C4-2B (cell line): Measurements from ENCODE around the gene HSPB6.
"Not testable (repeated sequence)": the region's sequence is repeated elsewhere in the genome, so short reads cannot be mapped to it uniquely, and the experiment has no call there.

Source experiments
- H3K27ac ChIP-seq: fragments of 450-650 bp; 2 replicates; pipeline ENCODE4 v1.5.1; 2017
- CTCF ChIP-seq: fragments of 450-650 bp; conservative IDR thresholded peaks from 2 replicates; pipeline ENCODE4 v1.5.1; 2017; ENCODE audit warnings: mild to moderate bottlenecking
- ZFX ChIP-seq: fragments of 450-650 bp; IDR thresholded peaks from 2 replicates; pipeline ENCODE4 v1.6.1; 2017

HSPB6 gene

GRCh38 chr19:35727956-35728706, 28.7 kb downstream of the HSPB6 start:
- H3K27ac ChIP-seq: no peak overlapping the region
- TF ChIP-seq CTCF (no peak), ZFX (no peak)

DNA sequence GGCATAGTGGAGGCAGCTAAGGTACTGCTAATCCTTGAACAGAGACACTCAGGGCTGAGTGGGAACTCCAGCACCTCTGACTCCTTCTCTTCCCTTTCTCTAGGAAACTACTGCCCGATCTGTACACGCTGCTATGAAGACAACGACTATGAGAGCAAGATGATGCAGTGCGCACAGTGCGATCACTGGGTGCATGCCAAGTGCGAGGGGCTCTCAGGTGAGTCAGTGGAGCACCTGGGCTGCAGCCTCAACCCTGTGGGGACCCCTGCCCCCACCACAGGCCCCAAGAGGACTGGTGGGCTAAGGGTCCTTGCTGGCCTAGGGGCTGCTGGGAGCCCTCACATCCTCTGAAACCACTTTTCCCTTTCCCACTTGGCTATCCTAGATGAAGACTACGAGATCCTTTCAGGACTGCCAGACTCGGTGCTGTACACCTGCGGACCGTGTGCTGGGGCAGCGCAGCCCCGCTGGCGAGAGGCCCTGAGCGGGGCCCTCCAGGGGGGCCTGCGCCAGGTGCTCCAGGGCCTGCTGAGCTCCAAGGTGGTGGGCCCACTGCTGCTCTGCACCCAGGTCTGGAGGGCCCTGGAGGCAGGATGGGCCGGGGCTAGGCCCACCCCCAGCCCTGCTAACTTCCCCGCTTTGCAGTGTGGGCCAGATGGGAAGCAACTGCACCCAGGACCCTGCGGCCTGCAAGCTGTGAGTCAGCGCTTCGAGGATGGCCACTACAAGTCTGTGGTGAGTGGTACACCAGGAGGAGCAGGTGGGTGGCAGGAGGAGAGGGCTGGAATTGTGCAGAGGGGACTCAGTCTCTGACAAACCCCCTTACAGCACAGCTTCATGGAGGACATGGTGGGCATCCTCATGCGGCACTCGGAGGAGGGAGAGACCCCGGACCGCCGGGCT, 29.5 kb downstream of the HSPB6 start:
- H3K27ac ChIP-seq: no peak overlapping the region
- TF ChIP-seq CTCF (no peak), ZFX (no peak)

DNA sequence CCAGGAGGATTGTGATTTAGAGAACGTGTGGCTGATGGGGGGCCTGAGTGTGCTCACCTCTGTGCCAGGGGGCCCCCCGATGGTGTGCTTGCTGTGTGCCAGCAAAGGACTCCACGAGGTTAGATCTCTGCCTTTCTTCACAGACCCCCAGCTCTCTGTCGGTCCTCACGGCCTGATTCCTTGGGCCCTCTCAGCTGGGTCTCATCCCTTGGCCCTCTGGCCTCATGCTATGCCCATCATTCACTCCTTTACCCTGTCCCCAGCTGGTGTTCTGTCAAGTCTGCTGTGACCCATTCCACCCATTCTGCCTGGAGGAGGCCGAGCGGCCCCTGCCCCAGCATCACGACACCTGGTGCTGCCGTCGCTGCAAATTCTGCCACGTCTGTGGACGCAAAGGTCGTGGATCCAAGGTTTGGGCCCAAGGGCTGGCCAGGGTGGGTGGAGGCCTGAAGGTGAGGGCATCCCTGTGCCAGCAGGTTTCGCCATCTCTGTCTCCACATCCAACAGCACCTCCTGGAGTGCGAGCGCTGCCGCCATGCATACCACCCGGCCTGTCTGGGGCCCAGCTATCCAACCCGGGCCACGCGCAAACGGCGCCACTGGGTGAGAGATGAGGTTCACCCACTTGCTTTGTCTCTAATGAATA, 31.5 kb downstream of the HSPB6 start:
- H3K27ac ChIP-seq: no peak overlapping the region
- TF ChIP-seq ZFX (no peak), CTCF (no peak)

DNA sequence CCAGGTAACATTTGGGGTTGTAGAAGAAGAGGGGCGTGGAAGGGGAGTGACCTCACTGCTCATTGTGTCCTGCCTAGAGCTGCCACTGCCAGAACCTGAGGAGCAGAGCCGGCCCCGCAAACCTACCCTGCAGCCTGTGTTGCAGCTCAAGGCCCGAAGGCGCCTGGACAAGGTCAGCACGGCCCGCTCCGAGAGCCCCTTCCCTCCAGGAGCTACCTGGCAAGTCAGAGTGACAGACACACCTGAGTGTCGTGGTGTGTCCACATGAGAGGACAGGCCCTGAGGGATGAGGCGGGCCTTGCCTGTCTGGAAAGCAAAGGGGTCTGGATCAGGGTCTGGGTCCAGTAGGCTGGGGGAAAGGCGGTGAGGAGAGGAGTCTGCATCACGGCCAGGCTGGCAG, 32.3 kb downstream of the HSPB6 start:
- no peak for TF ChIP-seq ZFX
- TF ChIP-seq CTCF: no peak
- H3K27ac ChIP-seq: no peak overlapping the region

- H3K27ac ChIP-seq: not testable (repeated sequence)
Measured at GRCh38 chr19:35724132-35724531, 32.7 kb downstream of the HSPB6 start.

- TF ChIP-seq ZFX: no peak
- no peak for TF ChIP-seq CTCF
- H3K27ac ChIP-seq: no peak overlapping the region
Measured at GRCh38 chr19:35723671-35724070, 33.2 kb downstream of the HSPB6 start.

DNA sequence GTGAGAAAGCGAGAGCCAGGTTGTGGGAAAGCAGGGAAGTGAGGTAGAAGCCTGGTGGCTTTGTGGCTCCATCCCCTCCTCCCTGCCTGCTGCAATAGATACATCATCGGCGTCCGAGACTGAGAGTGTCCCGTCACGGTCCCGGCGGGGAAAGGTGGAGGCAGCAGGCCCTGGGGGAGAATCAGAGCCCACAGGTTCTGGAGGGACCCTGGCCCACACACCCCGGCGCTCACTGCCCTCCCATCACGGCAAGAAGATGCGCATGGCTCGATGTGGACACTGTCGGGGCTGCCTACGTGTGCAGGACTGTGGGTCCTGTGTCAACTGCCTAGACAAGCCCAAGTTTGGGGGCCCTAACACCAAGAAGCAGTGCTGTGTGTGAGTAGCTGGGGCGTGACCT, 33.9 kb downstream of the HSPB6 start:
- TF ChIP-seq ZFX: no peak
- no peak for TF ChIP-seq CTCF
- H3K27ac ChIP-seq: no peak overlapping the region
